GM19023 (cell line): ENCODE data around the gene PPDPF.

Source experiments
- ATAC-seq: cut with Tn5 transposase; IDR thresholded peaks from one replicate; pipeline ENCODE4 v1.9.1; 2021; ENCODE audit warnings: mild to moderate bottlenecking, moderate library complexity; ENCODE audit not compliant: unreplicated experiment

PPDPF gene

DNA sequence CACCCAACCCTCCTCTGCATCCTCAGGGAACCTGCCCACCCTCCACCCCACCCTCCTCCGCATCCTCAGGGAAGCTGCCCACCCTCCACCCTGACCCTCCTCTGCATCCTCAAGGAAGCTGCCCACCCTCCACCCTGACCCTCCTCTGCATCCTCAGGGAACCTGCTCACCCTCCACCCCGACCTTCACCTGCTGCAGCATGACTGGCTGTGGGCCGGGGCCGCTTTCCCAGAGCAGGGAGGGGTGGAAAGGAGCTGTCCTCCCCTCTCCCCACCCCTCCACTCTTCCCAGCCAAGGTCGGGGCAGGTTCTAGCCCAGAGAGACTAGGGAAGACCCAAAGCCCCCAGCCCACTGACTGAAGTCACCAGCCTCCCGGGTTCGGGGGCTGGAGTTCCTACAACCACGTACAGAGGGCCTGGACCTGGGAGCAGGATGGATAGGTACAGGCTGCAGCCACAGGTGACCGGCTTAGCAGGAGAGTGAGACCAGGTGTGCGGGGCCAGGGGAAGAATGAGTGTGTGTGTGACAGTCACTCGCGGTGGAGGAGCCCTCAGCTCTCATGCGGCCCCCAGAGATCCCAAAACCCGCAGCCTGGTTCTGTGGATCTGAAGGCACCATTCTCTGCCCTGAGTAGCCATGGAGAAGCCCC, 33.3 kb upstream of the PPDPF start:
- ATAC-seq = no peak

DNA sequence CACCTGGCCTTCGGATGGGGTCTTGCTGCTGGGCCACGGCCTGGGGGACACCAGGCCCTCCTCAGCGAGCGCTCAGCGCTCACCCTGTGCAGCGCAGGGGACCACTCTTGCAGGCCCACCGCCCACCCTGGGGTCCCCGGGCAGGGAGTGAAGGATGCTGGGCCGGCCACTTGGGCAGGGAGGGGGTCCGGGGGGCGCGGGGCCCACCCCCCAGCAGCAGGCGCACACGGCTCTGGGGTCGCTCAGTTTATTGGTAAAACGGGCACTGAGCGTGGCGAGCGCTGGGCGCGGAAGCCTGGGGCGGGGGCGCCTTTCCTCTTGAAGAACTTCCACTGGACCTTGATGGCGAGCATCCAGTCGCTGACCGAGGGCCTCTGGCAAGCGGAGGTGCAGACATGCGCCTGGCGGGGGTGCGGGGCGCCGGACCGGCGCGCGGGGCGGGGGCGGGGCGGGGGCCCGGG, 32.8 kb upstream of the PPDPF start:
- no peak for ATAC-seq

DNA sequence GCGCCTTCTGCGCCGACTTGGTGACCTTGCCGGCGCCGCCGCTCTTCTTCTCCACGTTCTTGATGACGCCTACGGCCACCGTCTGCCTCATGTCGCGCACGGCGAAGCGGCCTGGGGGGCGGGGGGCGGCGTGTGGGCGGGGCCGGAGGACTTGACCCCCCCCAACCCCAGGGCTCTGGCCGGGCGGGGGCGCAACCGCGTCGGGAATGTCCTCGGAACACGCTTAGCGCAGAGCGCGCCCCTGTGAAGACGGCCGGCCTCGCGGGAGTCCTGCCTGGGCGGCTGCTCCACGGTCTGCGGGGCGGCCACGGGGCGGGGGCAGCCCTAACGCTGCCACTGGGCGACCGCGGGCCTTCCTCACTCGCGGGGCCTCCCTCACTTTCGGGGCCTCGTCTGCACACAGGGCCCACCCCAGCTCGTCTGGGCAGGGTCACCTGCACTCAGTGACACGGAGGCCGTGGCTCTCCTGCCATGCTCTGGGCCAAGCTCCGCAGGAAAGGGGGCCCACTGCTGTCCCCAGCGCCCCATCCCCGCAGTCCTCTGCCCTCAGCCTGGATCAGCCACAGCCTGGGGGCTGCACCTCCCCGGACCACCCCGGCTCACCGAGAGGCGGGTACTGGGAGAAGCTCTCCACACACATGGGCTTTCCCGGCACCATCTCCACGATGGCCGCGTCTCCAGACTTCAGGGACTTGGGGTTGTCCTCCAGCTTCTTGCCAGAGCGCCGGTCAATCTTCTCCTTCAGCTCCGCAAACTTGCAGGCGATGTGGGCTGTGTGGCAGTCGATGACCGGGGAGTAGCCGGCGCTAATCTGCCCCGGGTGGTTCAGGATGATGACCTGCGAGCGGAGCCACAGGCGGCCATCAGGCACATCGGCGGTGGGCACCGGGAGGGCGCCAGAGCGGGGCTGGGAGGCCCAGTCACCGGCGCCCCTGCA, 32.0 kb upstream of the PPDPF start:
- no peak for ATAC-seq

DNA sequence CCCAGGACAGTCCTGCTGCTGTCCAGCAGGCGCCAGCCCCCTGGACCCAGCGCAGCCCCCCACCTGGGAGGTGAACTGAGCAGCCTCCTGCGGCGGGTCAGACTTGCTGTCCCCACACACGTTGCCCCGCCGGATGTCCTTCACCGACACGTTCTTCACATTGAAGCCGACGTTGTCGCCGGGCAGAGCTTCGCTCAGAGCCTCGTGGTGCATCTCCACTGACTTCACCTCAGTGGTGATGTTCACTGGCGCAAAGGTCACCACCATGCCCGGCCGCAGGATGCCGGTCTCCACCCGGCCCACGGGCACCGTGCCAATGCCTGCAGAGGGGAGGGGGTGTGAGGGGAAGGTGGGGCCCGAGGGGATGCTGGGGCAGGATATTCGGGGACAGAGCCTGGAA, 30.1 kb upstream of the PPDPF start:
- no peak for ATAC-seq

DNA sequence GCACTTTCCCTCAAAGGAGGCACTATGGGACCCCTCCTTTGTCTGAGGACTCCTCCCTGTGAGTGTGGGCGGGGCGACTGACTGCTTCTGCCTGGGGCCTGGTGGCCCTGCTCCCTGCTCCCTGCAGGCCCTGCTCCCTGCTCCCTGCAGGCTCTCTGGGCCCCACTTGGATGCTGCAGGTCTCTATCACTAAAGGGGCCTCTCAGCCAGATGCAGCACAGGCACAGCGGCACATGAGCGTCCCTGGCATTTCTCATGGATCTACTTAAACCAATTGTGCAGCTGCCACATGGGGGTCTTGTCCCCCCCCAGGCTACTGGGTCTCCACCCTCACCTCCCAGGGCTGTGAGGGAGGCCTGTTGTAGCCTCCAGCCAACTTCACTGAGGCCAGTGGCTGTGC, 29.5 kb upstream of the PPDPF start:
- ATAC-seq = no peak

DNA sequence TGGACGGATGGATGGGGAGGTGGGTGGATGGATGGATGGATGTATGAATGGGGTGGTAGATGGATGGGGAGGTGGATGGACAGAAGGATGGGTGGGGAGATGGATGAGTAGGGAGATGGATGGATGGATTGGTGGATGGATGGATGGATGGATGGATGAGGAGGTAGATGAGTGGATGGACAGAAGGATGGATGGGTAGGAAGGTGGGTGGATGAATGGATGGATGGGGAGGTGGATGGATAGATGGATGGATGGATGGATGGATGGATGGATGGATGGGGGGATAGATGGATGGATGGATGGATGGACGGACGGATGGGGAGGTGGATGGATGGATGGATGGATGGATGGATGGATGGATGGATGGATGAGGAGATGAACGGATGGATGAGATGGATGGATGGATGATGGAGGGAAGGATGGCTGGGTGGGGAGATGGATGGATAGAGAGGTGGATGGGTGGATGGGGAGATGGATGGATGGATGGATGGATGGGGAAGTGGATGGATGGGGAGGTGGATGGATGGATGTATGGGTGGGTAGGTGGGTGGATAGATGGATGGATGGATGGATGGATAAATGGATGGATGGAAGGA, 28.8 kb upstream of the PPDPF start:
- ATAC-seq = no peak

DNA sequence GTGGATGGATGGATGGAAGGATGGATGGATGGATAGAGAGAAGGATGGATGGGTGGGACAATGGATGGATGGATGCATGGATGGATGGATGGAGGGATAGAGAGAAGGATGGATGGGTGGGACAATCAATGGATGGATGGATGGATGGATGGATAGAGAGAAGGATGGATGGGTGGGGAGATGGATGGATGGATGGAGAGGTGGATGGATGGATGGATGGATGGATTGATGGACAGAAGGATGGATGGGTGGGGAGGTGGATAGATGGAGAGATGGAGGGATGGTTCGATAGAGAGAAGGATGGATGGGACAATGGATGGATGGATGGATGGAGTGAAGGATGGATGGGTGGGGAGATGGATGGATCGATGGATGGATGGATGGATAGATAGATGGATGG, 28.0 kb upstream of the PPDPF start:
- no peak for ATAC-seq

DNA sequence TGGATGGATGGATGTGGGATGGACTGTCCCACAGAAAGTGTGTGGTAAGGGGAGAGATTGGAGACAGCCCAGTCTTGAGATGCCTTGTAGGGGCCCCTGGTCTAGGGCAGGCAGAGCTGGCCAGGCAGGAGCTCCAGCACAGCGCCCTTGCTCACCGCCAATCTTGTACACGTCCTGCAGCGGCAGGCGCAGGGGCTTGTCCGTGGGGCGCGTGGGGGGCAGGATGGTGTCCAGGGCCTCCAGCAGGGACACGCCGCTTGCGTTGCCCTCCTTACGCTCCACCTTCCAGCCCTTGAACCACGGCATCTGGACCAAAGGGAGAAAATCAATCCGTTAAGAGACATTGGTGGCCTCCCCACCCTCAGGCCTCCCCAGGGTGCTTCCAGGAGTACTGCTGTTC, 27.6 kb upstream of the PPDPF start:
- ATAC-seq = no peak

DNA sequence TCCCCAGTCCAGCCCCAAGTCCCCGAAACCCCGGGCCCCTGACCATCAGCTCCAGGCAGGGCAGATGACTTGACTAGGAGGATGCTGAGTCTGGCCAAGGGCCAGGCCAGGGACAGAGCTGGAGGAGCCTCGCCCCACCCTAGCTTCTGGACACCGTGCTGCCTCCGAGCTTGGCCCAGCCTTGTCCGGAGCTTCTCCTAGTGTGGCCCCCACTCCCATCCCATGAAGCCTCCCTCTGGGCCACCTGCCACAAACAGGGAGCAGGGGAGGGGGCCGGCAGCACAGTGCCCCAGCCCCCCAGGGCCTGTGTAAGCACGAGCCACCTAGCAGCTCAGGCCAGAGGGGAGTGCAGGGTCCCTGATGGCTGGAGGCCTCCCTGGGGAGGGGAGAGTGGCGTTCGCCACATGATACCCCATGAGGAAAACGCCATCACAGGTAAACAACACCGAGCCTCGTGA, 27.0 kb upstream of the PPDPF start:
- ATAC-seq = no peak

DNA sequence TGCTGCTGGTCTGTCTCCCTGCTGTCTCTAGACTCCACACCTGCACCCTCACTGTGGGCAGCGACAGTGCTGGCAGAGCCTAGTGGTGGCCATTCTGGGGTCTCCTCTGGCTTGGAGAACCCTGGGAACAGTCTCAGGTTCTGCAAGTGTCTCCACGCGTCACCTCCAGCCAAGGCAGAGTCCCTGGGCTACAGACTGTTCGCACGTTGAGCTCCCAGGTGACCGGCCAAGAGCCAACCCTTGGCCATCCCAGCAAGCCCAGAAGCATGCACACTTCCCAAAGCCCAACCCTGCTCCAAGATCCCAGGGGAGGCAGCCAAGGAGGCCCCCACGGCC, 26.5 kb upstream of the PPDPF start:
- ATAC-seq = no peak

DNA sequence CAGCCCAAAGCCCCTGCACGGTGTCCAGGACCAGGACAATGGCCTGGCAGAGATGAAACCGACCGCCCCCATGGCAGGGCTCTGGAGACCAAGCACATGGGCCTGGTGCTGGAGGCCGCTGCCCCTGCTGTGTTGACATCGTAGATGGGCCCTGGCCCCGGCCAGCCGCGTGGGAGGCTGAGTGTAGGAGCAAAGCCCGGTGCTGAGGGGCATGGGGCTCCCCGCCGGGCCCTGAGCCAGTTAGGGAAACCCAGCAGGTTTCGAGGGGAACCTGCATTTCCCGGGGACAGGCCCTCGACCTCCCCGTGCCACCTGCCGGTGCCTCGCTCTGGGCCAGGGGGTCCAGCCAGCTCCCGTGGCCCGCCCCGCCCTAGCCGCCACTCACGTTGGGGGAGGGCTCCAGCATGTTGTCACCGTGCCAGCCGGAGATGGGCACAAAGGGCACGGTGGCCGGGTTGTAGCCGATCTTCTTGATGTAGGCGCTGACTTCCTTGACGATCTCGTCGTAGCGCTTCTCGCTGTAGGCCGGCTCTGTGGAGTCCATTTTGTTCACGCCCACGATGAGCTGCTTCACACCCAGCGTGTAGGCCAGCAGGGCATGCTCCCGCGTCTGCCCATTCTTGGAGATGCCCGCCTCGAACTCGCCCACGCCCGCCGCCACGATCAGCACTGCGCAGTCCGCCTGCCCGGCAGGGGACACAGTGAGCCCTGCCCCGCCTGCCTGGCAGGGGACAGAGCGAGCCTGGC, 26.0 kb upstream of the PPDPF start:
- no peak for ATAC-seq

DNA sequence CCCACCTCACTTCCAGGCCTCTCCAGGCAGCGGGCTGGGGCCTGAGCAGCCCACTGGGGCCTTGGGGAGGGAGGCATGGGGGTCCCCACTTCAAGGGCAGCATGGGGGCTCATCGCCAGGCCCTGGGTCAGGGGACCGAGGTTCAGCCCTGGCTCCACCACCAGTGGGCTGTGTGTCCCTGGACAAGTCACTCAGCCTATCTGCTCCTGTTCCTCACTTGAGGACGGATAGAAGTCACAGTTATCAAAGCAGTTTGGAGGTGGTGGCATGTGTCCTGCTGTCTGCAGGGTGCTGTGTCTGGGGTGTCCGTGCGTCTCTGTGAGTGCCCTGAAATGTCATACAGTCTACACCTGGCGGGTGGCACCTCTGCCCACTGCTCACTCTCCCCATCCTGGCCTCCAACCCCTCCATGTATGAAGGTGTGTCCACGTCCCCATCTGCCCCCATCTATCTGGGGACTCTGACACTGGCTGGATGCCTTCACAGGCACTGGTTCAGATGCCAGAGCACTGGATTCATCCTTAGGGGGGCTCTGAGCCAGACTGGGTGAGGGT, 25.3 kb upstream of the PPDPF start:
- ATAC-seq = no peak

DNA sequence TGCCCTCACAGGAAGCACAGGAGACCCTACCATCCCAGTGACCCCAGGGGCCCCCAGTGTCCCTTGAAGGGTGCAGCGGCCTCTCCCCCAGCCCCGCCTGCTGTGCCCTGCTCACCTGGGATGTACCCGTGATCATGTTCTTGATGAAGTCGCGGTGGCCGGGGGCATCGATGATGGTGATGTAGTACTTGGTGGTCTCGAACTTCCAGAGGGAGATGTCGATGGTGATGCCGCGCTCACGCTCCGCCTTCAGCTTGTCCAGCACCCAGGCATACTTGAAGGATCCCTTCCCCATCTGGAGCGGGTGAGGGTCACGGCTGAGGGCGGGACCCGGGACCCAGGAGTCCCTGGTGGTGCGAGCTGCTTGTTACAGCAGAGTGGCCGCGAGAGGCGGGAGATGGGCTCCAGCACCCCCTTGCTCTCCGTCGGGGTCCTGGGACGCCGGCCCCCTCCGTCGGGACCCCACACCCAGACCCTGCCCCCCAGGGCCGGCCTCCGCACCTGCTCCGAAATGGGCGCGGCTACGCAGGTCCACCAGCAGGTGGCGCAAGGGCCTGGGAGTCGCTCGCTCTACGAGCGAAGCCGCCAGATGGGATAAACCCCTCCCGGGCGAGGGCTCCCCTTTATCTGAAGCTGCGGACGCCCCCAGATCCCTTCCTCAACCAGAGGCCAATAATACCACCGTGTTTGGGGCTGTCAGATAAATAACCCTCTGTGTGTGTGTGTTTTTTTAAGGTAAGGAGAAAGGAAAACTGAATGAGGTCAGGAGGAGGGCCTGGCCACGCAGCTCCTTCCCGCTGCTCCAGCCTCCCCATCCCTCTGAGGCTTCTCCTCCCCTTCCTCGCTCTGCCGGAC, 24.6 kb upstream of the PPDPF start:
- ATAC-seq = no peak

DNA sequence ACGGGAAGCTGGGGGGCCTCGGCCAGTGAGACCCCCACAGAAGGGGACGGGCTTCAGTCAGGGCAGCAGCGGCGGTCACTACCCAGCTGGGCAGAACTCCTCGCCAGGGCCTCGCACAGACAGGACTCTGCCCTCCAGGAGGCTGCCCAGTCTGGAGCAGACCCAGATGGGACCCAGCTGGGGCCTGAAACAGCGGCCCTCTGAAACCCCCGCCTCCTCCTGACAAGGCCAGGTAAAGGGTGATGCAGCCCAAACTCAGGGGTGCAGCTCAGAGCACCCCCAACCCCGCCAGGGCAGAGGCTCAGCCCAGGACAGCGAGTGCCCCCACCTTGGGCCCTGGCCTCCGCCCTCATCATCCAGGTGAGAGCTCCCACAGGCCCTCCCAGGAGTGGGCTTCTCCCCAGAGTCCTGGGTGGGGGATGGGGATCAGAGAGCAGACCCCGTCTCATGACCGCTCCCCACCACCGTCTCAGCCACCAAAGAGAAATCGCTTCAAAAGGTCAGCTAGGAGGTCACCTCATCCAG, 23.9 kb upstream of the PPDPF start:
- no peak for ATAC-seq

DNA sequence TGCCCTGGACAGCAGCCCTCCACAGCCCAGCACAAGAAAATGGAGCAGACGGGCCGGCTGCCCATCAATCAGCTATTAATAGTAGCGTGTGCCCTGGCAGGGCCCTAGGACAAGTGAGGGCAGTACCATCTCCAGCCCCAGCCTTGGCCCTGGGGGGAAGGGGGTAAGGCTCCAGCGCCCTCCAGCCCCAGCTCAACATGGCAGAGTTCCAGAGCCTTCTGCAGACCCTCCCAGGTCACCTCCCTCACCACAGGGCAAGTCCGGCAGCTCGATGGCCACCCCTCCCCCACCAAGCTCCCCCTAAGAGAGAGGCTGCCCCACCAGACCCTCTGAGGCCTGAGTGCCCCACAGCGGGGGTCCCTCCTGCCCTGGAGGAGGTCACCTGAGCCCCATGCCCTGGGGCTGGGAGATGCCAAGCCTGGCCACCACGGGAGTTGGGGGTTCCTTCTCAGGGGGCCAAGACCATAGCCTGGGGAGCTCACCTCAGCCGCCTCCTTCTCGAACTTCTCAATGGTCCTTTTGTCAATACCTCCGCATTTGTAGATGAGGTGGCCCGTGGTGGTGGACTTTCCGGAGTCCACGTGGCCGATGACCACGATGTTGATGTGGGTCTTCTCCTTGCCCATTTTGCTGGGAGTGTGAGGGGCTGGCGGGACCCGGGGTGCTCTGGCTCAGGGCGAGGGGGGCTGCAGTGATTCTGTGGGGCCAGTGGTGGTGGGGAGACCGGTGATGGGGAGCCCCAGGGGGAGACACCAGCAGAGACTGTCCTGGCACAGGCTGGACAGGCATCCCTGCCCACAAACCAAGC, 23.2 kb upstream of the PPDPF start:
- no peak for ATAC-seq

DNA sequence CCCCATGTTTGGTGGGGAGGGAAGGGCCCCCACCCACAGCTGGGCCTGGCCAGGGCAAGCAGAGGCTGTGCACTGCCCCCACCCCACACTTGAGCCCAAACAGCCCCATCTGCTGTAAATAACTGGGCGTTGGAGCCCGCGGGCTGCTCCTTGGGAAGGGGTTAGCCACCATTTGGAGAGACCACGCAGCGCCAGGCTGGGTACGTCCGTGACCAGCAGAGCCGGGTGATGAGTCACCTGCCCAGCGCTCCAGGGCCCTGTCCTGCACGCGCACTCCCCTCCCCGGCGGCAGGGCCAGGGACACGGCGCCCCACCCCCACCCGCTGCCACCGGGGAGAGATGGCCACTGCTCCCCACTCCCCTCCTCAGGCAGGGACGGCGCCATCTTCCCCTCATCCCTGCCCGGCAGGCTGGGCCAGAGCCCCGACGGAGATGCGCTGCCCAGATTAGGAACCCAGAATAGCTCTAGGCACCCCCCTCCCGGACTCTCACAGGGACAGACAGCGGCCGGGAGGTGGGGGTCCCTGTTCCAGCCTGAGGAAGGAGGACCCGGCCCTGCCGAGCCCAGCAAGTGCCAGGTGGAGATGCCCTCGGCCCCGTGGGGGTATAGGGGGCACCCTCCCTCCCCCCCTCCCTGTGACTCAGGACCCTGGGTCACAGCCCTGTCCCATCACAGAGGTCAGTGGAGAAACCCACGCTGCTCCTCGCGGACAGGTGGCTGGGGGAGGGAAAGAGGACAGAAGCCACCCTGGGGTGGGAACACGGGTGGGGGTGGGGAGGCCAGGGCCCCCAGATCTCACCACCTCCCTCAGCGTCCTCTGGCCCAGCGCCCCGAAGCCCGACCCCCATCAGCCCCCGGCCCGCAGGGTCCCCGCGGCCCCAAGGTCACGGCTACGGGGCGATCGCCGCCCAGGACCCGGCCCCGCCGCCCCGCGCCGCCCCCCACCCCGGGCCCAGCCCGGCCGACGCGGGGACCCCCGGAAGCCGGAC, 22.3 kb upstream of the PPDPF start:
- ATAC-seq = no peak

DNA sequence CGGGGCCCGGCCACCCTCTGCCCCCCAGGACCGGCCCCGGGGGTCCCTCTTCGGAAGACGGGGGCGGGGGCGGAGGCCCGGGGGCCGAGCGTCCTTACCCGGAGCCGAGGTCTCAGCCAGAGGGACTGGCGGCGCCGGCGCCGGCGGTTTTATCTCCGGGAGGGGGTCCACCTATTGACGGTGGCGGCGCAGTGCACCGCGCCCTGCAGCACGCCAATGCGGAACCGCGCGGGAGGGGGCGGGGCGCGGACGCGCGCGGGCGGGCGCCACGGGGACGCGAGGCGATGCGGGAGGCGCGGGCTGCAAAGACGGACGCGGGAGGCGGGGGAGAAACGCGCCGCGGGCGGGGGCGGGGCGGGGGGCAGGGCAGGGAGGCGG, 21.6 kb upstream of the PPDPF start, which contains the start of gene EEF1A2:
Gene EEF1A2, minus strand, starts transcription at position 124 of the 378 bp plus-strand sequence. CDS start 1,320 bp downstream, outside the sequence.
- no peak for ATAC-seq
